ENCODE data around the gene FOXD4L6. TPM values are rescaled to one million over a fixed set of nuclear protein-coding genes. Genes with fewer than 3 reads are reported as not detected.
A peak's percentile ranks its signal among the peaks of the same experiment; 100 is the strongest.
"Not testable (repeated sequence)": the region's sequence is repeated elsewhere in the genome, so short reads cannot be mapped to it uniquely, and the experiment has no call there.

The FOXD4L6 gene
- total and polyA plus RNA-seq, 4 experiments from 2014 or later: not detected

DNA sequence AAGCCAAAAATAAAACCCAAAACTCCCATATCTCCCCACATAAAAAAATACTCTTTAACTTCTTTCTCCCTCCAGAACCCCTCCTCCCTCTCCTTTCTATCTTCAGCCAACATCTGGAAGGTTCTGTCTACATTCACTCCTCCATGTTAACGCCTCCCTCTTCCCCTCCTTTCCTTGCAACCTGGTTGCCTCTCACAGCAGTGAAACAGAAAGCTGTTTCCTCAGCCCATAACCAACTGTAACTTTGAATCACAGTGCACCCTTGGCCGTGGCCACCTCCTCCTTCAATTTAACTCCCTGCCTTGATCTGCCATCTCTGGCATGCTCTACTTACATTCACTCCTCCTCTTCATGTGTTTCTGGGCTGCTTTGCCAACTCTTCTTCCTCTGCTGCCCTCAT, 33.4 kb downstream of the FOXD4L6 start:
- intact Hi-C loops (cut with micrococcal nuclease); H3K36me3 Mint-ChIP-seq; POLR2A ChIA-PET (ENCODE audit: partially characterized antibody); H3K9me3 ChIP-seq (ENCODE audit: control insufficient read depth in 1 of 2, low read length in 2 of 2); H3K4me1 ChIP-seq (ENCODE audit: insufficient read depth, low read length); H3K4me3 Mint-ChIP-seq; H3K4me1 Mint-ChIP-seq; DNase-seq; H3K27ac ChIP-seq (ENCODE audit: low read depth, low read length); H3K9me3 Mint-ChIP-seq; H3K4me3 ChIP-seq (ENCODE audit: low read length in 2 of 2); CTCF ChIA-PET (ENCODE audit: partially characterized antibody); H3K27me3 ChIP-seq (ENCODE audit: insufficient read depth, low read length); H3K27ac Mint-ChIP-seq; H3K36me3 ChIP-seq (ENCODE audit: insufficient read depth, low read length); H3K27me3 Mint-ChIP-seq: not testable (repeated sequence)

DNA sequence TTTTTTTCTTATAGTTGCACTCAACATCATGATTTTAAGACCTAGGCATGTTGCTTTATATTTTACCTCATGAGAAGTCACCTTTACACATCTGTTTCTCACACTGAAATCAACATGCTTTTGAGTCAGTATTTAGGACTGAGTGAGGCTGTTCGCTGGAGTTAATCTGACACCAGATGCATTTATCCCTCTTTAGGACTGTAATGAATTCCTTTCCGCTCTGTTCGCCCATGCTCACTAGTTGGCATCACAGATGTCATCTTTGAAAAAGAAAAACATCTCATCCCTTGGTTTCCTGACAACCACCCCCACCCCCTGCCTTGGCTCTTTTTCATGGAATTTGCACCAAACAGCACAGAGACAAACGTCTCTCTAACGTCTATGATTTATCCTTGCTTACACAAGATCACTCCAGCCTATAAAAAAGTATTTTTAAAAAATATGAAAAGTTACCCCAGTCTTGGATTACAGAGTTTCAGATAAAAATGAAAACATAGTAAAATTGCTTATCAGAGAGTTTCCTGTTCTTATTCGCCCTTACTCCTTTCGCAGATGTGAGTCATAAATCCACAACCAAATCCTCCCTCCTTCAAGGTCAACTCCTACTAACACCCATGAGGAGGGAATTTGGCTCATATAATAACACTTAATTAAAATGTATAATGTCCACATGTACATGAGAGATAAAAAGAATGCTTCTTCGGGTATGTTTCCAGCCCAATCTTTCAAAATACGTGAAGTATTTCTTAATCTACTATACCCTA, 34.3 kb downstream of the FOXD4L6 start:
- H3K36me3 ChIP-seq (ENCODE audit: insufficient read depth, low read length); H3K27ac Mint-ChIP-seq; CTCF ChIA-PET (ENCODE audit: partially characterized antibody); H3K27ac ChIP-seq (ENCODE audit: low read depth, low read length); DNase-seq; H3K9me3 ChIP-seq (ENCODE audit: control insufficient read depth in 1 of 2, low read length in 2 of 2); intact Hi-C loops (cut with micrococcal nuclease); H3K27me3 ChIP-seq (ENCODE audit: insufficient read depth, low read length); H3K9me3 Mint-ChIP-seq; POLR2A ChIA-PET (ENCODE audit: partially characterized antibody); H3K4me1 ChIP-seq (ENCODE audit: insufficient read depth, low read length); H3K4me1 Mint-ChIP-seq; H3K36me3 Mint-ChIP-seq; H3K27me3 Mint-ChIP-seq; H3K4me3 Mint-ChIP-seq; H3K4me3 ChIP-seq (ENCODE audit: low read length in 2 of 2): not testable (repeated sequence)

DNA sequence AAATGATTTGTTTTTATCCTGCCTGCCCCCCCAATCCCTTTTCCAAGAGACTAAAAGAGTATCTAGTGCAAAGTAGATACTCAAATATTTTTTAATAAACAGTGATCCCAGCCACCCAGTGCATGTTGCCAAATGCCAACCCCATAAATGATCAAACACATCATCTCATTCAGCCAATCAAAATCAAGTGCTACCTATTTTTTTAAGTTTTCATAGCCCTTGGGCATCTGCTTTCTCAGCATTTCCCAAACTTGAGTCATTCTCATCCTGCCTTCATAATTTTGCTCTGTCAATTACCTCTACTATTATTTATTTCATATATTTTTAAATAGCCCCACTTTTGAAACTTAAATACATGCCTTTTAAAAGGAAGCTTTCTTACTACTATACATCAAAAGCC, 37.6 kb downstream of the FOXD4L6 start:
- POLR2A ChIA-PET (ENCODE audit: partially characterized antibody); H3K27me3 Mint-ChIP-seq; H3K4me1 Mint-ChIP-seq; H3K4me3 ChIP-seq (ENCODE audit: low read length in 2 of 2); H3K36me3 Mint-ChIP-seq; intact Hi-C loops (cut with micrococcal nuclease); H3K36me3 ChIP-seq (ENCODE audit: insufficient read depth, low read length); CTCF ChIA-PET (ENCODE audit: partially characterized antibody); H3K27ac ChIP-seq (ENCODE audit: low read depth, low read length); H3K27me3 ChIP-seq (ENCODE audit: insufficient read depth, low read length); H3K4me3 Mint-ChIP-seq; H3K9me3 ChIP-seq (ENCODE audit: control insufficient read depth in 1 of 2, low read length in 2 of 2); H3K9me3 Mint-ChIP-seq; H3K27ac Mint-ChIP-seq; H3K4me1 ChIP-seq (ENCODE audit: insufficient read depth, low read length); DNase-seq: not testable (repeated sequence)

DNA sequence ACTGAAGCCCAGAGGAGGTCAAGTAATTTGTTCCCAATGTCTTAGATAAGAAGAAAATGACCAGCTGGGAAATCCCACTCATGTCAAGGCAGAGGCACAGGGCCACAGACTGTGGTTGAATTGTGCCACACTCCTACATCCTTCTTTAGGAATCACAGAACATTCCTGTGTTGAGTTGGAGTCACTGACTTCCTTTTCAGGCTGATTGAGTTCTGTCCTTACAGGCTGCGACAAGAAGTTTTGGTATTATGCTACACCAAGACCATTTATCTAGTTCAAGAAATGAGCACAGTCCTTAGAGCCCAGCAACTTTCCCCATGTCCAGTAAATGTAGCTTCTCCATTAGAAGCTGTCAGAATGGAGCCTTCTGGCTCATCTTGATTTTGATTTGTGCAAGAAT, 38.1 kb downstream of the FOXD4L6 start:
- POLR2A ChIA-PET (ENCODE audit: partially characterized antibody); H3K4me1 ChIP-seq (ENCODE audit: insufficient read depth, low read length); H3K36me3 Mint-ChIP-seq; DNase-seq; H3K27ac ChIP-seq (ENCODE audit: low read depth, low read length); H3K27me3 ChIP-seq (ENCODE audit: insufficient read depth, low read length); intact Hi-C loops (cut with micrococcal nuclease); H3K4me1 Mint-ChIP-seq; H3K9me3 ChIP-seq (ENCODE audit: control insufficient read depth in 1 of 2, low read length in 2 of 2); H3K4me3 Mint-ChIP-seq; H3K4me3 ChIP-seq (ENCODE audit: low read length in 2 of 2); H3K27ac Mint-ChIP-seq; H3K36me3 ChIP-seq (ENCODE audit: insufficient read depth, low read length); CTCF ChIA-PET (ENCODE audit: partially characterized antibody); H3K9me3 Mint-ChIP-seq; H3K27me3 Mint-ChIP-seq: not testable (repeated sequence)

DNA sequence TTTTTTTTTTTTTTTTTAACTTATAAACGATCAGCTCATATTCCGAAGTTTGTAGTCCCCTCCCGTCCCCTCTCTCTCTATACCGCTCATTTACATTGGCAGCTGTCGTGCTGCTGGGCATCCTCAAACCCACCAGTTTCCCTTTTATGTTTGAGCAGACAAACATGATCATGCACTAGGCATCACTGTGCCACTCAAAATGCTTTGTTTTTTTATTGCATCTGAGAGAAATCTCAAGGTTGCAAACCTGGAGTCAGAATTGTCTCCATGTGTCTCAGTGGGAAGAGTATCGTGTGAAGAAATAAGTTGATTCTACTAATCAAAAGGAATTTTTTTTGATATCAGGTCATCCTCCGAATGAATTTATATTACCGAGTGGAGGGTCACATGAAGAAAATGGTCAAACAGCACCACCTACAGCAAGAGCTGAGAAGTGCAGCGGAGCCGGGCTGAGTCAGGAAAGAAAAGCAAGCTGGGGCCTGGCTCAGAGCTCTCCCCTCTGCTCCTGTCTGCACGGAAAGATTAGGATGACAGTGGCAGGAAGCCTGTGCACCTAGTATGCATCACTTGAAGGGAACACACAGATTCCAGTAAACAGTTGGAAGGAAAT, 39.9 kb downstream of the FOXD4L6 start:
- H3K4me3 Mint-ChIP-seq; POLR2A ChIA-PET (ENCODE audit: partially characterized antibody); H3K36me3 ChIP-seq (ENCODE audit: insufficient read depth, low read length); H3K9me3 Mint-ChIP-seq; H3K4me3 ChIP-seq (ENCODE audit: low read length in 2 of 2); intact Hi-C loops (cut with micrococcal nuclease); H3K27ac ChIP-seq (ENCODE audit: low read depth, low read length); H3K9me3 ChIP-seq (ENCODE audit: control insufficient read depth in 1 of 2, low read length in 2 of 2); H3K27ac Mint-ChIP-seq; H3K4me1 Mint-ChIP-seq; H3K36me3 Mint-ChIP-seq; H3K27me3 ChIP-seq (ENCODE audit: insufficient read depth, low read length); CTCF ChIA-PET (ENCODE audit: partially characterized antibody); H3K4me1 ChIP-seq (ENCODE audit: insufficient read depth, low read length): not testable (repeated sequence)
- H3K27me3 Mint-ChIP-seq: peaks cover 8 to 11% of the 10 kb centered on the region in 2 donors
- DNase-seq: peak in 3 of 5 donors; percentile 22 to 42 (median 27)

DNA sequence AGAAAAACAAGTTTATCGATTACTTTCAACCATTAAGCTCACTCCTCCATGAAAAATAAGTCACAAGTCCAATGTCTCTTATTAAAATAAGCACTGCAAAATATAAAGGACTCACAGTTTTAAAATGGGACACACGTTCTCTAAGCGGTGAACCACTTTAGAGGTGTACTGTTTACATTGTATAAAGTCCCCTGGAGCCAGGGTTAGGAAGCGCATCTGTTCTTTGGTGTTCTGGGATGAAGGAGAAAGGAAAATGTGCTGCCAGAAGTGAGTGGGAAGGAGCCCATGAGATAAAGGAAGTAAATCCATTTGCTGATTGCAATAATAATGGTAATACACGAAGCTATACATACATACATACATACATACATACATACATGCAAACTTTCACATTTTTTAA, 40.6 kb downstream of the FOXD4L6 start:
- DNase-seq; H3K27me3 ChIP-seq (ENCODE audit: insufficient read depth, low read length); H3K36me3 ChIP-seq (ENCODE audit: insufficient read depth, low read length); H3K4me3 ChIP-seq (ENCODE audit: low read length in 2 of 2); H3K4me1 ChIP-seq (ENCODE audit: insufficient read depth, low read length); H3K4me1 Mint-ChIP-seq; H3K4me3 Mint-ChIP-seq; POLR2A ChIA-PET (ENCODE audit: partially characterized antibody); H3K27ac Mint-ChIP-seq; H3K9me3 Mint-ChIP-seq; H3K9me3 ChIP-seq (ENCODE audit: control insufficient read depth in 1 of 2, low read length in 2 of 2); H3K36me3 Mint-ChIP-seq; intact Hi-C loops (cut with micrococcal nuclease); CTCF ChIA-PET (ENCODE audit: partially characterized antibody); H3K27ac ChIP-seq (ENCODE audit: low read depth, low read length): not testable (repeated sequence)
- peaks cover 8 to 11% of the 10 kb centered on the region in 2 donors for H3K27me3 Mint-ChIP-seq

DNA sequence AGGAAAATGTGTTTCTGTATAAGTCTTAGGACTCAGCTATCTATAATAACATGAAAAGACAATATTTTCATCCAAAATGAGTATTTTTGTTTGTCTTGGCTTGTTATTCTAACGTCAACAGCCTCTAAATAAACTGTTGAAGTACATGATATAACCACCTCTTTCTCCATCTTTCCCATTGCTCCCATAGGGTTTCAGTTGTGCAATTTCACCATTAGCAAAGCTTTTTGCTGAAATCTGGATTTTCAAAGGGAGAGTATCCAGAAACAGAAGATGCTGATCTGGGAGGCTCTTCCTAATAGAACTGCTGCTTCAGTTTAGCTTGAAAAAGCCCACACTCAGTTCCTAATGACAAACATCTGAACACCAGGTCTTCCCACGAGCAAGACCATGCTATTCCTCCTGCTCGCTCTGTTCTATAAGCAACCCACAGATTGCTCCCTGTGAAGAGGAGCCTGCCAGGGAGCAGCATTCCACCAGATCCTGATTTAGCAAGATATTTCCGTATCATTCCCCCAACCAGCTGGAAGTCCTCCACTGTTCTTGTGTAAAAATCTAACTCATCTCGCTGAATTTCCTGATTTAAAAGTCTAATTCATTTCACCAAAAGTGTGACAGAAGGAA, 41.2 kb downstream of the FOXD4L6 start:
- H3K36me3 ChIP-seq (ENCODE audit: insufficient read depth, low read length); H3K9me3 Mint-ChIP-seq; CTCF ChIA-PET (ENCODE audit: partially characterized antibody); H3K9me3 ChIP-seq (ENCODE audit: control insufficient read depth in 1 of 2, low read length in 2 of 2); H3K27ac Mint-ChIP-seq; POLR2A ChIA-PET (ENCODE audit: partially characterized antibody); H3K4me3 Mint-ChIP-seq; H3K27ac ChIP-seq (ENCODE audit: low read depth, low read length); H3K27me3 ChIP-seq (ENCODE audit: insufficient read depth, low read length); DNase-seq; intact Hi-C loops (cut with micrococcal nuclease); H3K4me1 Mint-ChIP-seq; H3K4me3 ChIP-seq (ENCODE audit: low read length in 2 of 2); H3K4me1 ChIP-seq (ENCODE audit: insufficient read depth, low read length); H3K36me3 Mint-ChIP-seq: not testable (repeated sequence)
- H3K27me3 Mint-ChIP-seq: peaks cover 10 to 13% of the 10 kb centered on the region in 2 donors
